Measurements from ENCODE around the gene SH3BP4.

Gene SH3BP4

DNA sequence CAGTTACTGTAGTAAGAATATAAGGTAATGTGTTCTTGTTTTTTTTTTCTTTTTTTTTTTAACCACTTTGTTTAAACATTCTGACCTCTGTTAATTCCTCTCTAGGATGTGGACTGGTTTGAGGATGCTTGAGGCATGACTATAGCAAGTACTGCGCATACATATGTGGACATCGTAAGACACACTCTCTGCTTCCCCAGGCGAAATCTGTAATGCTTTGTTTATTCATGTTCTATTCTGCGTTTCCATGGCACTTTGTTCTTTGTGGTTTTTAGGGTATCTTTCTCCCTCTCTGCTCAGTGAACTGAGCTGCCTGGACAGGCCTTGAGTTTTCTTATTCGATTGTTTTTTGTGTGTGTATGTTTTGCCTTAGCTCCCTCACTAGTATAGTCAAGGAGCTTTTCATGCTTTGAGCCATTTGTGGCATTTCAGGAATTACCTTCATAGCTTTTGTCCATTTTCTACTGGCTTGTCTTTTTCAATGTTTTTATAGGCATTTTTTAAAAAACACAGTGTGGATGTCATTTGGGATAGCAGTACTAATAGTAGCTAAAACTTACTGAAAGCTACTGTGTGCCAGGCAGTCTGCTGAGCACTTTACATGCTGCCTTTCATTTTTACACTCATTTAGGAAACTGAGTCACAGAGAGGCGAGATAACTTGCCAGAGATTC, 1.9 kb upstream of the SH3BP4 start:
- no peak for DNase-seq

- no peak for DNase-seq
Observed at GRCh38 chr2:234950435-234950729, 1.4 kb upstream of the SH3BP4 start.

- DNase-seq = no peak
Observed at GRCh38 chr2:234950730-234951663, 820 bp upstream of the SH3BP4 start.

GRCh38 chr2:234952270-234953115, 676 bp downstream of the SH3BP4 start:
- DNase-seq = no peak

DNA sequence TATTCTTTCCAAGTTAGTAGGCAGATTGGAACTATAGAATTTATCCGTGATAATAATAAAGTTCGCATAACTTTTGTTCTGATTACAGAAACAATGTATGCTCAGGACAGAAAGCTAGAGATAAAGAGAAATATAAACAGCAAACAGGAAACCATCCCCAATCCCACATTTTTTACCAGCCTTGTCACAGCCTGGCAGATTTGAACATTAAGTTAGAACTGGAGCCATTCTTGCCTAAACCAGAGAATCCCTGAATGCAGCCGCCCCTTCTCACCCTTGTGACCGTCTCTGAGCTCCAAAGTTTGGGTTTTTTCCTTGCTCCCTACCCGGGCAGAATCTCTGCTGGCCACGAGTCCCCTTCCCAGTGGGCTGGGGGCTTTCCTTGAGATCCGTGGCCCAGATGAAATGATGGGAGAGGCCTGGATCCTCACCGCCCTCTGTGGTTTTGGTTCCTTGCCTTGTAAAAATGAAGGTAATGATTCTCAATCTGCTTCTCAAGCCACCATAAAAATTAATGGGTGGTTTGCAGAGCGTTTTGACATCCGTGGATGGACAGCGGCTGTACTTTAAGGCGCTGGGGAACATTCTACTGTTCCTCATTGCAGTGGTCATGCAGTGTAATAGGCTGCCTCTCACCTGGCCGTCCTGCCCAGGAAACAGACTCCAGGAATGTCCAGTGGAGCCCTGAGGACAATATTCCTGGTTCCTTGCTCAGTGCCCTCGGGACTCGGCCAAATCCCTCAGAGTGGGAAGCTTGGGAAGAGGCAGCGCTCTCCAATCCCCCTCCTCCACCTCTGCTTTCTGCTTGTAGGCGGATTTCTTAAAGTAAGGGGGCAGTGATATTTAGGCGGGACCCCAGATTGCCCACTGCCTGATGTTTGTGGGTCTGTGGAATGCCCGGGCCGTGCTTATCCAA, 1.6 kb downstream of the SH3BP4 start:
- no peak for DNase-seq

DNA sequence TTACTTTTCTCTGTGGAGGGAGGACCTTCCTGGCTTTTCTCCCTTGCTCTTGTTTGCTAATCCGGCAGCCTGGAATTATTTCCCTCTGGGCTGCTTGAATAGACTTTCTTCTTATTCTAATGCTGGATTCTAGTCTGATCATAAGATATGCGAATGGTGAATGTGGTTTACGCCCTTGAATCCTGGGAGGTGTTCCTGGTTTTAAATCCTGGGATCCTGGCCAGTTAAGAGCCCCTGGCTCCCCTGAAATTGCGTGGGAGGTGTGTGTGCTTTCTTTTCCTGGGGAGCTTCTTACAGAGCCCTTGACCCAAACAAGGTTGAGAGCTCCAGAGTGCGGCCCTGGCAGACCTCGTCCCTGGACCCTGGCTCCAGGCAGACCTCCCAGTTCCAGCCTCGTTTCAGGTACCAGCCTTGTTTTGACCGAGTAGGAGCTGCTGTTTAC, 2.8 kb downstream of the SH3BP4 start:
- no peak for DNase-seq

- DNase-seq = no peak
Observed at GRCh38 chr2:234955091-234955591, 3.3 kb downstream of the SH3BP4 start.

DNA sequence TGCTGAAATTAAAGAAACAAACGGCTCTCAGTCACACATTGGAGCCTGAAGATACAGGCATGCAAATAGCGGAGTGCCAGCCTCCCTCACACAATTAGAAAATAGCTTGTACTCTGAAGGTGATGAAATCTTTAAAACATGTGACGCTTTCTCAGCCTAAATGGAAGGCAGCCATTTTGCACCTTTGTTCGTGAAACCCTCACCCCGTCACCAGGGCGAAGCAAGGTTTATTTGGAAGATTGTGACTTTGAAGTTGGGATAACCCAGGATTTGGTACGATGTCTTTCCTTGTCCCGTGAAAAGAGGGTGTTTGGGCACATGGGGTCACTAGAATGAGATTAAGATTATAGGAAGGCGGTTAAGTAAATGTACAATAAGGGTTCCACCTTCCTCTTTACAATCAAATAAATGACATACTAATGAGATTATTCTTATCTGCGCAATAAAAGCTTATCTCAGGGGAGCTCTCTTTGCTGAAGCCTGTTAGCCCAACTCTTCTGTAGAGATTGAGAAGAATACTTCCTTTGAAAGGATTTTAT, 4.2 kb downstream of the SH3BP4 start:
- peak; percentile 30 for DNase-seq

DNA sequence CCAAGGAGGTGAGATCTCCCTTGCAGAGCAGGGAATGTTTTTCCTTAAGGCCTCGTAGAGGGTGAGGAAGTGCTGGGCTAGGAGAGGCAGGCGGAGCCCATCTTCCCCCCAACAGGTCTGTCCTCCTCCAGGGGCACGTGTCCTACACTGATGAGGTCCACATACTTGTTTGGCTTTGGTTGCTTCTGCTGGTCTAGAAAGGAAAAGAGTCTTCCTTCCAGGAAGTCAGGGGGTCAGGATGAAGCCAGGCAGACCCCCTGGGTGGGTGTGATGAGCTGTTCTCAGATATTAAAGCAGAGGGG, 6.0 kb downstream of the SH3BP4 start:
- no peak for DNase-seq

DNA sequence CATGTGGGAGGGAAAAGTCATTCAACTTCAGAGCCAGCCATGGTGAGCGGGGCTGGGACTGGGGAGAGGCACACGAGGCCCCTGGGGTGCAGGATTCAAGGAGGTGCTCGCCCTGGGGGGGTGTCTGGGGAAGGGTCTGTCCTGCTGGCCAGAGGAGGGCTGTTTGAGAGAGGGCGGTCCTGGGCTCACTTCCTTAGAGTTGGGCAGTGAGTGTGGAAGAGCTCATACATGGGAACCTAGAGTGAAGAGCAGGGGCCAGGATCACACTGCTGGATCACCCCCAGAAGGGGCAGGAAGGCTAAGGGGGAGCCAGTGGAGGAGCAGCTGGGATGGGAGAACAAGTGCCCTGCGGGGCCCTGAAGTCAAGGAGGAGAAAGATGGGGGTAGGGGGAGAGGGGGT, 6.5 kb downstream of the SH3BP4 start:
- DNase-seq = no peak

GRCh38 chr2:234958746-234959395, 7.1 kb downstream of the SH3BP4 start:
- no peak for DNase-seq

DNA sequence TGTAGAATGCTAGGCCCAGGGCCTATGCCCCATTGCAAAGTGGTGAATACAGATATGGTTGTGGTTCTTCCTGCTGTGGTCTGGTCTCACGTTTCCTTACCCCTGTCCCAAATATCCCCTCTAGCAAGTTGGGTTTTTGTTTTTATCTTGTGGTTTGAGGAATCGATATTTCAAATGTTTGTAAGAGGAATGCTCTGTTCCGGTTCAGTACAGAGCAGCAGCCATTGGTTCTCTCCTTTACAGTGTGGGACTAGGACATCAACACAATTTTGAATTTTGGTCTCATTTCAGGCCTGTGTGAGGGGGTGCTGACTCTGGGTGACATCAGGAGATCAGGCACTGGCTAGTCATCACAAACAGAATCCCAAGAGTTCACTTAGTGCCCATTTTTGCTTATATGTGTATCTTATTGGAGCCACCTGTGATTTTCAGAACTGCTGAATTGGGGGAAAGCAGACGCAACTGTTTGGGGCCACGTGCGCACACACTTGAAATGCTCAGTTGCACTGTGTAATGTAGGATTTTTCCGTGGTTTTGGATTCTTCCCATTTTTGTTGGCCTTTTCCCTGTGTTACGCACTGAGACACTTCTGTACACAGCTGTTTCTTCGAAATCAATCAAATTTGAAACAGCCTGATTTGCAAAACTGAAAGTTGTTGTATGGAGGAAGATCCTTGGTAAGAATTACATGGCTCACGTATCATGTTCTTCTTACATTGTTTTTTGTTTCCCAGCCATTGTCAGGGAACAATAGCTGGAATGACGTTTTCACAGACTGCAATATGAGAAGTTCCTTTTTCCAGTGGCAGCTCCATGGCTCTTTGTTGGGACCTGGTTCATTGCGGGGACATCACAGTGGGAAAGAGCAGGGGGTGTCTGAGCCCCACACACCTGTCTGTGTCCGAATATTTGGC, 8.6 kb downstream of the SH3BP4 start:
- peak; percentile 15 for DNase-seq

- no peak for DNase-seq
Observed at GRCh38 chr2:234961784-234962183, 10.0 kb downstream of the SH3BP4 start.

DNA sequence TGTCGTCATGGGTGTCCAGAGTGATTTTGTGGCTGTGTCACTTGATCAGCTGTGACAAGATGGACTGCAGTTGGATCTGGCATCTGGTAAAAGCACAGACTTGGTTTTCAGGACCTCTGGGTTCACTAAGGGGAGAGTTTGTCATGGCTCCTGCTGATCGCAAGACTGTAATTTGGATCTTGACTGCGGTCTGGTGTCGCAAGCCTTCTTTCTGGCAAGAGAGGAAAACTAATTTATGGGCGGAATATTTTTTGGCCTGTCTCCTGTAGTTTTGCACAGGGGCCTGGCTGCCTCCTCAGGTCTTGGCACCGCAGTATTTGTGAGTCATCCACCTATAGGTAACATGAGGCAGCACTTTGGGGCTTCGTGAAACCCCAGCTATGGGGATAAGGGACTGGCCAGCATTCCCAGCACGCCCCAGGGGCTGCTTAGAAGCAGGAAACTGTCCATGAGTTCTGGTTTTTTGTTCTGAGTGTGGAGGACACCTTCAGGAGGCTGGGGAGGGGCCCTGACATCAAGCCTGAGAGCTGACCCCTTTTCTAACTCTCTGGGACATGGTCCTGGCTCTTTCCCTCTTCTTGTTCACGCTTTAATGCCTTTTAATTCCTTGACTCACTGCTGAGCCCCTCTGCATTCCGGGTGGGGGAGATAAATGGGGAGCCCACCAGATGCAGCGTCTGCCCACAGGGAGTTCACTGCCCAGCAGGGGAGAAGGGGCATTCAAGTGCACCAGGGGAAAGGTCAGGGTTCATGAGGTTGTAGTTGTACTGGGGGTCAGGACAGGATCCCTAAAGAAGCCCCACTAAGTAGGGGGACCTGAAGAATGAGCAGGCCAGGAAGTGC, 12.2 kb downstream of the SH3BP4 start:
- DNase-seq = no peak

GRCh38 chr2:234964631-234965461, 13.0 kb downstream of the SH3BP4 start:
- no peak for DNase-seq

DNA sequence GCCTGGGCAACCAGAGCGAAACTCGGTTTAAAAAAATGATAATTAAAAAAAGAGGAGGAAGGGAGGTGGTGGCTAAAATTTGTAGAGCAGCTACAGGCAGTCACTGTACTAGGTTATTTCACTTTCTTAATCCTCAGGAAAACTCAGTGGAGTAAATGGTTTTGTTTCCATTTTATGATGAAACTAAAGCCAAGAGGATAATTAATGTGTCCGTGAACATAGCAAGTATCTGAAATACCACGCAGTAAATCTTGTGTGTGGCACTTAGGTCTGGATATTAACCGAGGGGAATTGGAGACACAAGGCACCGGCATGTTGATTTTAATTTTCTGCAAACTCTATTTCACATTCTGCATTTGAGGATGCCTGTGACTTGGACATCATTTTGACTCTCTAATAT, 14.5 kb downstream of the SH3BP4 start:
- no peak for DNase-seq

- no peak for DNase-seq
Observed at GRCh38 chr2:234967201-234967869, 15.5 kb downstream of the SH3BP4 start.

- DNase-seq = no peak
Observed at GRCh38 chr2:234967870-234968208, 16.0 kb downstream of the SH3BP4 start.
